CD1c-positive myeloid dendritic cell (primary cell): ENCODE measurements around the gene FERMT2.
"Not testable (repeated sequence)": the region's sequence is repeated elsewhere in the genome, so short reads cannot be mapped to it uniquely, and the experiment has no call there.

Experiments
- DNase-seq: peaks from one replicate; pipeline ENCODE4 v3.0.0-alpha.2; 2016; ENCODE audit errors: extremely low spot score

Gene FERMT2

GRCh38 chr14:52939427-52939826, 11.4 kb downstream of the FERMT2 start:
- no peak for DNase-seq

- DNase-seq, result no peak
These were observed 13.0 kb downstream of the FERMT2 start for GRCh38 chr14:52937869-52938268.

- DNase-seq, result no peak
These were observed 13.5 kb downstream of the FERMT2 start for GRCh38 chr14:52937306-52937705.

- no peak for DNase-seq
These were observed 14.4 kb downstream of the FERMT2 start for GRCh38 chr14:52936437-52936836.

- DNase-seq, result no peak
These were observed 15.0 kb downstream of the FERMT2 start for GRCh38 chr14:52935833-52936232.

- no peak for DNase-seq
These were observed 16.1 kb downstream of the FERMT2 start for GRCh38 chr14:52934762-52935161.

GRCh38 chr14:52929192-52929807, 21.6 kb downstream of the FERMT2 start:
- no peak for DNase-seq

GRCh38 chr14:52926953-52927352, 23.9 kb downstream of the FERMT2 start:
- DNase-seq, result no peak

- no peak for DNase-seq
These were observed 26.8 kb downstream of the FERMT2 start for GRCh38 chr14:52923902-52924575.

GRCh38 chr14:52922656-52923055, 28.2 kb downstream of the FERMT2 start:
- DNase-seq, result no peak

- DNase-seq, result no peak
These were observed 28.8 kb downstream of the FERMT2 start for GRCh38 chr14:52922059-52922458.

GRCh38 chr14:52920411-52920810, 30.4 kb downstream of the FERMT2 start:
- not testable (repeated sequence) for DNase-seq

- no peak for DNase-seq
These were observed 30.9 kb downstream of the FERMT2 start for GRCh38 chr14:52919971-52920370.

GRCh38 chr14:52918486-52918885, 32.4 kb downstream of the FERMT2 start:
- peak; percentile 60 for DNase-seq

GRCh38 chr14:52917735-52918134, 33.1 kb downstream of the FERMT2 start:
- no peak for DNase-seq

- no peak for DNase-seq
These were observed 36.6 kb downstream of the FERMT2 start for GRCh38 chr14:52914295-52914694.

- no peak for DNase-seq
These were observed 37.6 kb downstream of the FERMT2 start for GRCh38 chr14:52913271-52913670.

- no peak for DNase-seq
These were observed 38.9 kb downstream of the FERMT2 start for GRCh38 chr14:52911904-52912303.

GRCh38 chr14:52910572-52910971, 40.3 kb downstream of the FERMT2 start:
- no peak for DNase-seq

- no peak for DNase-seq
These were observed 42.9 kb downstream of the FERMT2 start for GRCh38 chr14:52907949-52908348.

GRCh38 chr14:52906141-52906601, 44.7 kb downstream of the FERMT2 start:
- DNase-seq, result no peak

GRCh38 chr14:52902971-52903619, 47.8 kb downstream of the FERMT2 start:
- DNase-seq, result no peak

- no peak for DNase-seq
These were observed 49.4 kb downstream of the FERMT2 start for GRCh38 chr14:52901357-52901980.
